DND-41 (cell line): ENCODE results near the gene SLC22A31.

Experiments
- EZH2 ChIP-seq: IDR thresholded peaks from 3 replicates; pipeline ENCODE4 v1.6.1; 2012; ENCODE audit warnings: borderline replicate concordance, low read depth, mild to moderate bottlenecking, moderate library complexity, low read length, inconsistent platforms; ENCODE audit not compliant: severe bottlenecking
- TF ChIP-seq, protein P1 (sequence below): IDR thresholded peaks from 2 replicates; pipeline ENCODE4 v1.5.1; 2012; ENCODE audit warnings: borderline replicate concordance, low read length, moderate library complexity, mild to moderate bottlenecking; ENCODE audit not compliant: poor library complexity, severe bottlenecking; ENCODE audit errors: extremely low read depth

DNA sequence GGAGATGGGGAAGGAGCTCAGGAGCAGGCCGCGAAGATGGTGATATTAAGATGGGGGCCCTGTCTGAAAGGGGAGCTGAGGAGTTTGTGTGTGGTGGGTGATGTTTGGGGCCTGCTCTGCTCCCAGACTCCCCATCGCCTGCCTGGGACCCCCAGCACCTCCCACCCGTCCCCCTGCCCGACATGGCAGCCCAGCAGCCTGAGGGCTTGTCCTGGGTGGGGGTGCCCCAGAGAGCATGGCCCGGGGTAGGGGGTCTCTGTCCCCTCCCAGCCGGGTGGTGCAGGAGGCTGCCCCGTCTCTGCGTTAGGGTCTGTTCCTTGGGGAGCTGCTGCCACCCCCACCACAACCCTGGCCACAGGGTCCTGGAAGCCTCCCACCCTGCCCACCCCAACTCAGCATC, 23.6 kb downstream of the SLC22A31 start:
- TF ChIP-seq, protein P1, sequence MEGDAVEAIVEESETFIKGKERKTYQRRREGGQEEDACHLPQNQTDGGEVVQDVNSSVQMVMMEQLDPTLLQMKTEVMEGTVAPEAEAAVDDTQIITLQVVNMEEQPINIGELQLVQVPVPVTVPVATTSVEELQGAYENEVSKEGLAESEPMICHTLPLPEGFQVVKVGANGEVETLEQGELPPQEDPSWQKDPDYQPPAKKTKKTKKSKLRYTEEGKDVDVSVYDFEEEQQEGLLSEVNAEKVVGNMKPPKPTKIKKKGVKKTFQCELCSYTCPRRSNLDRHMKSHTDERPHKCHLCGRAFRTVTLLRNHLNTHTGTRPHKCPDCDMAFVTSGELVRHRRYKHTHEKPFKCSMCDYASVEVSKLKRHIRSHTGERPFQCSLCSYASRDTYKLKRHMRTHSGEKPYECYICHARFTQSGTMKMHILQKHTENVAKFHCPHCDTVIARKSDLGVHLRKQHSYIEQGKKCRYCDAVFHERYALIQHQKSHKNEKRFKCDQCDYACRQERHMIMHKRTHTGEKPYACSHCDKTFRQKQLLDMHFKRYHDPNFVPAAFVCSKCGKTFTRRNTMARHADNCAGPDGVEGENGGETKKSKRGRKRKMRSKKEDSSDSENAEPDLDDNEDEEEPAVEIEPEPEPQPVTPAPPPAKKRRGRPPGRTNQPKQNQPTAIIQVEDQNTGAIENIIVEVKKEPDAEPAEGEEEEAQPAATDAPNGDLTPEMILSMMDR: no peak
- no peak for TF ChIP-seq EZH2
